A204.1 (cell line): ENCODE data around the gene P4HTM.
"Not testable (repeated sequence)": the region's sequence is repeated elsewhere in the genome, so short reads cannot be mapped to it uniquely, and the experiment has no call there.

Source experiments
- FAIRE-seq: peaks from 2 replicates; lab custom pipeline; 2012; peaks lifted over from hg19 to GRCh38; lab: Jason Lieb, UNC

The P4HTM gene

GRCh38 chr3:49008627-49009026 is 18.6 kb downstream of the P4HTM start:
- not testable (repeated sequence) for FAIRE-seq

- FAIRE-seq, result no peak
These were observed 19.4 kb downstream of the P4HTM start for GRCh38 chr3:49009396-49009795.

GRCh38 chr3:49012441-49013017 is 22.5 kb downstream of the P4HTM start:
- no peak for FAIRE-seq

GRCh38 chr3:49013113-49013737 is 23.2 kb downstream of the P4HTM start:
- no peak for FAIRE-seq

- no peak for FAIRE-seq
These were observed 24.0 kb downstream of the P4HTM start for GRCh38 chr3:49013738-49014660.

- FAIRE-seq, result no peak
These were observed 25.0 kb downstream of the P4HTM start for GRCh38 chr3:49015072-49015471.

GRCh38 chr3:49015765-49016164 is 25.7 kb downstream of the P4HTM start:
- FAIRE-seq, result no peak

- no peak for FAIRE-seq
These were observed 26.6 kb downstream of the P4HTM start for GRCh38 chr3:49016414-49017228.

GRCh38 chr3:49017229-49017970 is 27.4 kb downstream of the P4HTM start:
- no peak for FAIRE-seq

- FAIRE-seq, result no peak
These were observed 28.1 kb downstream of the P4HTM start, which contains the start of gene DALRD3 for GRCh38 chr3:49017971-49018706. DALRD3 (minus strand) TSS chr3:49018580; CDS start chr3:49018564, 16 bp downstream.

- no peak for FAIRE-seq
These were observed 28.6 kb downstream of the P4HTM start for GRCh38 chr3:49018707-49019006.

GRCh38 chr3:49019941-49020329 is 29.9 kb downstream of the P4HTM start:
- no peak for FAIRE-seq

GRCh38 chr3:49020330-49021212 is 30.5 kb downstream of the P4HTM start:
- no peak for FAIRE-seq

- peak; percentile 97 for FAIRE-seq
These were observed 31.3 kb downstream of the P4HTM start for GRCh38 chr3:49021213-49021812.

GRCh38 chr3:49021813-49022687 is 32.0 kb downstream of the P4HTM start, which contains the start of gene NDUFAF3:
NDUFAF3 (plus strand) TSS chr3:49022121; CDS start chr3:49022145, 24 bp downstream.
- no peak for FAIRE-seq

- no peak for FAIRE-seq
These were observed 32.7 kb downstream of the P4HTM start for GRCh38 chr3:49022688-49023171.

GRCh38 chr3:49023775-49024174 is 33.7 kb downstream of the P4HTM start:
- no peak for FAIRE-seq

GRCh38 chr3:49024449-49024848 is 34.4 kb downstream of the P4HTM start:
- no peak for FAIRE-seq
